Retina (tissue), 1 donor: ENCODE data around the gene COL27A1.
A peak's percentile ranks its signal among the peaks of the same experiment; 100 is the strongest.

Experiments
- DNase-seq: peaks from one replicate; pipeline ENCODE4 v3.0.0-alpha.2; 2016

Gene COL27A1

GRCh38 chr9:114289571-114290481 is 134.5 kb downstream of the COL27A1 start:
- DNase-seq: no peak

DNA sequence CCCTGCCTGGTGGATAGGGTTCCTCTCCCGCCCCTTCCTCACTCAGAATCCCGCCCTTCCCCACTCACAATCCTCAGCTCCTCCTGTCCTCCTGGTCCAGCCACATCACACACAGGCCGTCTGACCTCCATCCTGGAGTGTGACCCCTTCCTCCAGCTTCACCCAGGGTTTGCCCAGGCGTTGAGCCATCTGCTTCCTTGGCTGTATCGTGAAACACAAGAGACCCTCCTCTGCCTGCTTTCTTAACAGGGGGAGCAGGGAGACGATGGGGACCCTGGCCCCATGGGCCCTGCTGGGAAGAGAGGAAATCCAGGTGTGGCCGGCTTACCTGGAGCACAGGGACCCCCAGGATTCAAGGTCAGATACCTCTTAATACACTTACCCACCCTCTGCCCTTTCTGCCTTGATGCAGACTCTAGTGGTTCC is 135.2 kb downstream of the COL27A1 start:
- no peak for DNase-seq

DNA sequence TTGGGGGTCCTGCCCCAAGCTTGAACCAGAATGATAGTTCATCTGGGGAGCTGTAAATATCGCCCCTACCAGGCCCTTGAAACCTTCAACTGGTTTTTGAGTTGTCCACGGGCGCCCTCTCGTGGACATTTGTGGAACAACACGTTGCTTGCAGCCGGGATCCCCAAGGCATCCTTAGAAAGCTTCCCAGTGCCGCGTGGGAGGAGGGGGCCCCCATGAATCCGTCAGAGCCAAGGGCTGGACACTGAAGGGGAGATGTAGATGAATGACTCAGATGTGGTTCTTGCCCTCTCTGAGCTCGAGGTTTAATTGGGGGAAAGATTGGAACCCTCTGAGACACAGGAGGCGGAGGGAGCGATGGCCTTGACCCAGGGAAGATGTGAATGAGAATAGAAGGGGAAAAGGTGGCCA is 135.7 kb downstream of the COL27A1 start:
- DNase-seq: peak; percentile 89

- DNase-seq: no peak
Observed at GRCh38 chr9:114291886-114292590, 136.7 kb downstream of the COL27A1 start.

- DNase-seq: no peak
Observed at GRCh38 chr9:114294664-114295063, 139.3 kb downstream of the COL27A1 start.

DNA sequence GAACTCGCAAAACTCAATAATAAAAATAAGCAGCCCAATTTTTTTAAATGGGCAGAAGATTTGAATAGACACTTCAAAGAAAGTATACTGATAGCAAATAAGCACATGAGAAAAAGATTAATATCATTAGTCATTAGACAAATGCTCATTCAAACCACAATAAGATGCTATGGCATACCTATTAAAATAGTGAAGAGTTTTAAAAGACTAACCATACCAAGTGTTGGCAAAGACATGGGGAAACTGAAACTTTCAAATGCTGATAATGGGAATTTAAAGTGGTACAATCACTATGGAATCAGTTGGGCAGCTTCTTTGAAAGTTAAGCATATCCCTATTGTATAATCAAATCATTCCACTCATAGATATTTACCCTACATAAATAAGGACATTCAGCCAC is 141.0 kb downstream of the COL27A1 start:
- no peak for DNase-seq

DNA sequence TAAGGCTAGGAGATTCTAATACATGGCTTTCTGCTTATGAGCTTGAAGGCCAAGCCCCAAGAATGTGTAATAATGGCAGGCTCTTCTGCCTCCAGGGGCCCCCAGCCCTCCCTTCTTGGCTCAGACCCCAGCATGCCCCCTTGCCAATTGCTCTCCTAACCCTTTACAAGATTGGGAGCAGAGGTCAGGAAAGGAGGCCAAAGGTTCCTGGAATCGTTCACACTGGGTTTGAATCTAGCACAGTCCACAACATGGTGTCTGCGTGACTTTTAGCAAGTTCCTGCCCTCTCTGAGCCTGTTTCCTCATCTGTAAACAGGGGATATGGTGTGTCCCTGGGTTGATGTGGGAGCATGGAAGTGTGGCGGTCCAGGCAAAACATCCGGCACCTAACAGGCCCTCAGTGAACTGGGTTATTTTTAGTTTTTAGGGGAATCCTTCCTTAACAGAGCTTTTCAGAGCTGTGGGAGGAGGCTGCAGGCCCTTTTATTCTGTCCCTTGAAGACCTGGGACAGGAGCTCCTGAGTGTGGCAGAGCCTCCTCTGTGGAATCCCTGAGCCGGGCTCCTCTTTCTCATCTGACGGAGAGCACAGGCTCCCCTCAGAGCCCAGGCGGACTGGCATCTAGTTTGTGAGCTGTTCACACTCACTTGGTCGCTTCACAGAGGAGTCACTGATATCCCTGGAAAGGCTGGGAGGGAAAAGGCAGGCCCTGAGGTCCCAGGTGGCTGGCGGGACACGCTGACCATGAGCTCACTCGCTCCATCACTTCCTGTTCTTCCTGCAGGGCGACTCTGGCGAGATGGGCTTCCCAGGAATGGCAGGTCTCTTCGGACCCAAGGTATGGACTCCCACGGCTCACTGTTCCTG is 144.2 kb downstream of the COL27A1 start:
- no peak for DNase-seq

DNA sequence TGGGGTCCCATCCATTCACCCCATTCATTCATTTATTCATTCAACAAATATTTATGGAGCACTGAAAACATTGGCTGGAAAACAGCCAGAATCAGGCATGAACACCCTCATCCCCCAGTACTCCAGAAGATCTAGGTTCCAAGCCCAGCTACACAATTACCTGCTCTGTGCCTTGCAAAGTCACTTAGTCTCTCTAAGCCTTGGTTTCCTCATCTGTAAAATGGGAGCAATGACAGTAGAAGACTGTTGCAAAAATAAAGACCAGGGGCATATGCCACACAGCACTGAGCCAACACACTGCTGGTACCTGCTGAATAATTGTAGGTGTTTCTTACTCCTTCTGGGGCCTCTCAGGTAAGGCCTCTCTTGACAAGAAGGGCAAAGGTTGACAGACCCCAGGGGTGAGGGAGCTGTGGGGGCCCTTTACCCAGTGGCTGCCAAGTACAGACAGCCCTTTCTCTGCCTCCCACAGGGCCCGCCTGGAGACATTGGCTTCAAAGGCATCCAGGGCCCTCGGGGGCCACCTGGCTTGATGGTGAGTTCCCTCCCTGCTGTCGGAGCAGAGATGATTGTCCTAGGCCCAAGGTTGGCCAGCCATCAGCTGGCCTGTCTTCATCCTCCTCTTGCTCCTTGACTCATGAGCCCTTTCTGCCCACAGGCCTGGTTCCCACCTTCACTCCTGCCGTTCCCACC is 145.0 kb downstream of the COL27A1 start:
- no peak for DNase-seq

DNA sequence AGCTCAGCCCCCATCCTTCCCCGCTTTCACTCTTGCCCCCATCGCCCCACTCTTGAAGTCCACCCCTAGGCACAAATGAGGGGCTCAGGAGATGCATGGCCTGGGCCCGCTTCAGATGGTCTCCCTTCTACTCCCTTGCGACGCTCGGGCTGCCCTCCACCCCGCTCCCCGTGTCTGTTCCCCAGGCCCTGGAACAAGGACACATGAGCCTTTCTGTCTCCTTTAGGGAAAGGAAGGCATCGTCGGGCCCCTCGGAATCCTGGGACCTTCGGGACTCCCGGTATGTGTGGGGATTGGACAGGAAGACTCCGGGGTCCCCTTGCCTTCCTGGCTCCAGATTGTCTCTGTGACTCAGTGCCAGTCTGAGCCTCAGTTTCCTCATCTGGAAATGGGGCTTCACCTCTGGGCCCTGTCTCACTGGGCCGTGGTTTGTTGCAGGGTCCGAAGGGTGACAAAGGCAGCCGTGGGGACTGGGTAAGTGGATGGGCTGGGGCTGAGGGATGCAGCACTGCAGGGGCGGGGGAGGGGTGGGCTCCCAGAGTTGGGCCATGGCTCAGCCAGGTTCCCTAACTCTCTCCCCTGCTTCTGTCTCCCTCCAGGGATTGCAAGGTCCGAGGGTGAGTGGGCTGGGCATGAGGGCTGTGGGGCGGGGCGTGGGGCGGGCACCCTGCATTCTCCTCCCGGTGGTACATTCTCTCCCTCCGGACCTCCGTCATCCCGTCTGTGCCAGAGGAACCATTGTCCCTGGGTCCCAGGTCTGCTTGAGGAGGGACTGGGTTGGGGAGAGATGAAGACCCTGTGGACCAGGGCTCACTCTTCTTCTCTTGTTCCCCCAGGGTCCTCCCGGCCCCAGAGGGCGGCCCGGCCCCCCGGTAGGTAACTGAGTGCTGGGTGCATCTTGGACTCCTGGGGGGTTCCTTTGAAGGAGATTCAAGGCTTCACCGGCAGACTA is 145.8 kb downstream of the COL27A1 start:
- DNase-seq: no peak

DNA sequence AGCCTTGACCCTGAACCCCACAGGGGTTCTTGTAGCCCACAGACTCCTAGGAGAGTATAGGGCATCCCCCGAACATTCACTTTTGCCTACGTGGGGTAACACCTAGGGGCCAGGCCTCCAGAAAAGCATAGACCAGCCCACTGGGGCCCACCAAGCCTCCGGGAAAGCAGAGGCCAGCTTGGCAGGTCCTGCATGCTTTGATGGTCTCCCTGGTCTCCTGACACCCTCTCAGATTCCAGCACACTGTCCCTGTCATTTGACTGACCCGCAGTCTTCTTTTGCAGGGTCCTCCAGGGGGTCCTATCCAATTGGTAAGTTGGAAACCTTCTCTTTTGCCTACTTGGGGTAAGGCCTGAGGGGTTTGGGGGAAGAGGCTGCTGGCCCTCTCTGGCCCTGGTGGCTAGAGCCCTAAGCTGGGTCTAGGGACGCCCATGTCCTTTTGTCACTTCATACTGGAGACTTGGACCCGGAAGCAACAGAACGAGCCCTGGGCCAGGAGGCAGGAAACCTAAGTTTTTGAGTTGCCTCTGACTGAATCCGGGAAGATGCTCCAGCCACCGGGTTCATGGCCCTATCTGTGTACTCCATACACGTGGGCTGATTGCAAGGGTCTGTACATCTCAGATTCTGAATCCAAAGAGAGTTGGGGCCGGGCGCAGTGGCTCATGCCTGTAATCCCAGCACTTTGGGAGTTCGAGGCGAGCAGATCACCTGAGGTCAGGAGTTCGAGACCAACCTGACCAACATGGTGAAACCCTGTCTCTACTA is 146.6 kb downstream of the COL27A1 start:
- no peak for DNase-seq

- no peak for DNase-seq
Observed at GRCh38 chr9:114302727-114303126, 147.4 kb downstream of the COL27A1 start.

GRCh38 chr9:114303571-114303970 is 148.2 kb downstream of the COL27A1 start:
- no peak for DNase-seq

GRCh38 chr9:114303977-114304376 is 148.6 kb downstream of the COL27A1 start:
- no peak for DNase-seq

DNA sequence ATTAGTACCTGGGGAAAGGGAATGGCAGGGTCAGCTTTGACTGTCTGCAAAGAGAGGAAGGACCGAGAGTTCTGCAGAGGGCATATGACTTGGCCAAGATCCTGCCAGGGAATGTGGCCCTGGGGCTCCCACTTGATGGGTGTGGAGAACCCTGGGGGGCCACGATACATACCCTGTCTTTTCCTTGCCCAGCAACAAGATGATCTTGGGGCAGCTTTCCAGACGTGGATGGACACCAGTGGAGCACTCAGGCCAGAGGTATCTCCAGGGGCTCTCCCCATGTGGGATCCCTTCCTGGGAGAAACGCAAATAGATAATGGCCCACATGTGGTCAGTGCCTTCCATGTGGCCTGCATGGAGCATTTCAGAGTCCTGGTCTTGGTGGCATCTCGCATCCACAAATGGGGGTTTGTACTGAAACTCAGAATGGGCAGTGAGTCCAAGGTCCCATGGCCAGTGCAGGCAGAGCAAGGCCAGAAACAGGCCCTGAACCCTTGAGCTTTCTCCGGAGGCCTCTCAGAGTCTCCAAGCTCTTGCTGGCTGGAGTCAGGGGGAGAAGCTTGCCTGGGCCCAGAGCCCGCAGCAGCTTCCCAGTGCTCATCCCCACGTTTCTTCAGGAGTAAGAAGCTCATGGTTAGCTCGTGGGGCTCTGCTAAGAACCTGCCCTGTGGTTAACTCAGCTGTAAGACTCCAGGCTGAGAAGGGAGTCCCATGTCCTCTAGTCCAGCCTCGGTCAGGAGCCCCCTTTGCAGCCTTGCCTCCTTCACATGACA is 149.3 kb downstream of the COL27A1 start:
- no peak for DNase-seq

DNA sequence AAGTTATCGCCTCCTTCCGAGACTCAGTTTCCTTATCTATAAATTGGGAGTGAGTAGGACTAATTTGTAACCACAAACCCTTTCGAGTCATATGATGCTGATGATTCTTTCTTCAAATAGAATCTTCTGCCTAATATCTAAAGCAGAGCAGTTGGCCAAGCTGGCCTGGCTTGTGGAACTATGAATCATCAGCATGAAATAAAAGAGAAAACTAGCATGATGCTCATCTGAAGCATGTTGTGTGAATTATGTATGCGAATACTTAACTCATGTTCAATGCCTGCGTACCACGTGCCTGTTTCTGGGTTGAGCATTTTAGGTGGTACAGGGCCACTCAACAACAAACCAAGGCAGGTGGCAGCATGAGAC is 152.5 kb downstream of the COL27A1 start:
- no peak for DNase-seq

DNA sequence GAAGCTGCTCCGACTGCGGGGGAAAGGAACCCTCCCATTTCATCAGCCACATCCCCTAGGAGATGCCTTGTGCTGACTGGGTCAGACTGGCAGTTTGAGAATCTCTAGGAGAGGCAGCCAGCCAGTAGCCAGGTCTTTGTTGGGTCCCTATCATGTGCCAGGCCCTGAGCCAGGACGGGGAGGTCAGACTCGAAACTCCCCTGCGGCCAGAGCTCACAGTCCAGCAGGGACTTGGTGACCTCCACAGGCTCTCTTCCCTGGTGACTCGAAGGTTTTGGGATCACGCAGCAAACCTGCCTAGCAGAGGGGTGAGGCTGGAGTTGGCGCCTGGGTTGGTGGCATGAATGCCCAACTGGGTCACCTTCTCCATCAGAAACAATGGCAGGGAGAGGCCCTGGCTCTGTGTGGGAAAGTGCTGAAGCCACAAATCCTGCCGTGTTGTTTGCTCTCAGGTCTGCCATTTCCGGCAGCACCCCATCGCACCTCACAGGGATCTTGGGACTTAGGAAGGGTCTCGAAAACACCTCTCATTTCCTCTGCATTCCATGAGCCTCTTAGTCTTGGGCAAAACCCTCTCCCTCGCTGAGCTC is 153.1 kb downstream of the COL27A1 start:
- no peak for DNase-seq

DNA sequence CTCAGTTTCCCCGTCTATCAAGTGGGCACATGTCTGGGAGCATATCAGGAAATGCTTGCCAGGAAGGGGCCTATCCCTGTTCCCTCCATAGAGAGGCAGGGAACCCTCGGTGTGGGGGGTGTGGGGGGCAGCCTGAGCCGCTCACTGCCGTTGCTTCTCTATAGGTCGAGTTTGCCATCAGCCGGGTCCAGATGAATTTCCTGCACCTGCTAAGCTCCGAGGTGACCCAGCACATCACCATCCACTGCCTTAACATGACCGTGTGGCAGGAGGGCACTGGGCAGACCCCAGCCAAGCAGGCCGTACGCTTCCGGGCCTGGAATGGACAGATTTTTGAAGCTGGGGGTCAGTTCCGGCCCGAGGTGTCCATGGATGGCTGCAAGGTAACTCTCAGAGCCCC is 153.8 kb downstream of the COL27A1 start:
- DNase-seq: no peak

GRCh38 chr9:114310471-114311450 is 155.4 kb downstream of the COL27A1 start:
- DNase-seq: no peak
